OCI-LY1 (cell line): ENCODE data around the gene TST.

Experiments used
- H2AFZ ChIP-seq: fragments of 200-600 bp; sonication (generic), shearing (Covaris generic); 2 replicates; pipeline ENCODE4 v1.6.0; 2014; ENCODE audit warnings: antibody characterized with exemption, mild to moderate bottlenecking, low read length
- H3F3A ChIP-seq: fragments of 200-600 bp; sonication (generic), shearing (Covaris generic); 2 replicates; pipeline ENCODE4 v1.6.0; 2014; ENCODE audit warnings: mild to moderate bottlenecking, antibody characterized with exemption, low read length, moderate library complexity; ENCODE audit not compliant: insufficient read depth
- H3K27ac ChIP-seq: fragments of 200-600 bp; sonication (generic); 2 replicates; pipeline ENCODE4 v1.5.1; 2014; ENCODE audit warnings: low read length, mixed run types, mild to moderate bottlenecking, low read depth; ENCODE audit not compliant: poor library complexity, severe bottlenecking
- H3K27me3 ChIP-seq: fragments of 200-600 bp; sonication (generic); 2 replicates; pipeline ENCODE4 v1.6.0; 2014; ENCODE audit warnings: antibody characterized with exemption, mild to moderate bottlenecking, low read length, moderate library complexity; ENCODE audit not compliant: insufficient read depth
- H3K36me3 ChIP-seq: fragments of 200-600 bp; sonication (generic); 2 replicates; pipeline ENCODE4 v1.6.1; 2014; ENCODE audit warnings: mild to moderate bottlenecking, antibody characterized with exemption, low read length, moderate library complexity, mixed read lengths; ENCODE audit not compliant: insufficient read depth
- H3K4me1 ChIP-seq: fragments of 200-600 bp; sonication (generic); 2 replicates; pipeline ENCODE4 v1.5.1; 2014; ENCODE audit warnings: mild to moderate bottlenecking, low read length, moderate library complexity; ENCODE audit not compliant: insufficient read depth, severe bottlenecking
- H3K4me2 ChIP-seq: fragments of 200-600 bp; sonication (generic), shearing (Covaris generic); 2 replicates; pipeline ENCODE4 v1.6.1; 2014; ENCODE audit warnings: low read length
- H3K4me3 ChIP-seq: fragments of 200-600 bp; sonication (generic); 2 replicates; pipeline ENCODE4 v1.5.1; 2014; ENCODE audit warnings: low read length, low read depth, mild to moderate bottlenecking, mixed read lengths; ENCODE audit not compliant: poor library complexity, severe bottlenecking
- H3K79me2 ChIP-seq: fragments of 200-600 bp; shearing (Covaris generic); 2 replicates; pipeline ENCODE4 v1.6.1; 2016; ENCODE audit warnings: mixed run types, low read length, mixed read lengths; ENCODE audit not compliant: insufficient read depth
- H3K9ac ChIP-seq: fragments of 200-600 bp; sonication (generic), shearing (Covaris generic); 2 replicates; pipeline ENCODE4 v1.6.1; 2014; ENCODE audit warnings: mild to moderate bottlenecking, low read length, mixed read lengths
- H3K9me2 ChIP-seq: fragments of 200-600 bp; sonication (generic), shearing (Covaris generic); 2 replicates; pipeline ENCODE4 v1.6.1; 2014; ENCODE audit warnings: low read depth, mild to moderate bottlenecking, low read length, mixed read lengths
- H3K9me3 ChIP-seq: fragments of 200-600 bp; shearing (Covaris generic); 2 replicates; pipeline ENCODE4 v1.6.1; 2014; ENCODE audit warnings: low read length, mixed read lengths
- H4K20me1 ChIP-seq: fragments of 200-600 bp; sonication (generic), shearing (Covaris generic); 2 replicates; pipeline ENCODE4 v1.6.0; 2016; ENCODE audit warnings: mild to moderate bottlenecking, low read length; ENCODE audit not compliant: insufficient read depth
- EZH2 ChIP-seq: fragments of 200-600 bp; sonication (generic), shearing (Covaris generic); IDR thresholded peaks from 2 replicates; pipeline ENCODE4 v1.8.0; 2017; ENCODE audit warnings: borderline replicate concordance, mixed run types, mild to moderate bottlenecking, antibody characterized with exemption, low read length, moderate library complexity, mixed read lengths
- TF ChIP-seq, protein P1 (sequence below): fragments of 200-600 bp; sonication (generic), shearing (Covaris generic); IDR thresholded peaks from 2 replicates; pipeline ENCODE4 v1.5.1; 2017; ENCODE audit warnings: mild to moderate bottlenecking, antibody characterized with exemption, low read length, moderate library complexity, mixed read lengths

Gene TST

DNA sequence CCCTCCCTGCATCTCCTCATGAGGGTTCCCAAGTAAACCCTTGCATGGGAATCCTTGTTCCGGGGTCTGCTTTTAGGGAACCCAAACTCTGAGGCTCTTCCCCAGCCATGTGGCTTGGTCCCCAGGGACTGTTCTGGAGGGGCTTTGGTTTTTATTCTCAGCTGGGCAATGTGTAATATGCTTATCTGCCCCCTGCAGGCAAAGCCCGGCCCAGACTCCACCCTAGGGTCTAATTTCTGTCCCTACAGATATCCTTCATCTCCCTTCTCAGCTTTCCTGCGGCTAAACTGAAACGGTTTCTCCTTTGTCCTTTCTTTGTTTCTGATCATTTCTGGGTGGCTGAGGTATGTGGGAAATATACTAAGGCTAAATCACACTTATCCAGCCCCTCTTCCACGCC is 37.1 kb downstream of the TST start:
- Histone ChIP-seq H3K4me3 (no peak overlapping the region), H3F3A (no peaks in the 10 kb centered on the region), H3K79me2 (no peaks in the 10 kb centered on the region), H3K36me3 (no peaks in the 10 kb centered on the region), H3K9me2 (no peaks in the 10 kb centered on the region), H3K4me2 (no peak overlapping the region), H2AFZ (no peak overlapping the region), H3K27me3 (no peaks in the 10 kb centered on the region), H3K9me3 (peaks cover 6% of the 10 kb centered on the region; the same call in 1 of the 2 replicates), H3K9ac (no peak overlapping the region), H4K20me1 (no peaks in the 10 kb centered on the region), H3K4me1 (peaks cover 4% of the 10 kb centered on the region), H3K27ac (no peak overlapping the region)
- TF ChIP-seq, protein P1, sequence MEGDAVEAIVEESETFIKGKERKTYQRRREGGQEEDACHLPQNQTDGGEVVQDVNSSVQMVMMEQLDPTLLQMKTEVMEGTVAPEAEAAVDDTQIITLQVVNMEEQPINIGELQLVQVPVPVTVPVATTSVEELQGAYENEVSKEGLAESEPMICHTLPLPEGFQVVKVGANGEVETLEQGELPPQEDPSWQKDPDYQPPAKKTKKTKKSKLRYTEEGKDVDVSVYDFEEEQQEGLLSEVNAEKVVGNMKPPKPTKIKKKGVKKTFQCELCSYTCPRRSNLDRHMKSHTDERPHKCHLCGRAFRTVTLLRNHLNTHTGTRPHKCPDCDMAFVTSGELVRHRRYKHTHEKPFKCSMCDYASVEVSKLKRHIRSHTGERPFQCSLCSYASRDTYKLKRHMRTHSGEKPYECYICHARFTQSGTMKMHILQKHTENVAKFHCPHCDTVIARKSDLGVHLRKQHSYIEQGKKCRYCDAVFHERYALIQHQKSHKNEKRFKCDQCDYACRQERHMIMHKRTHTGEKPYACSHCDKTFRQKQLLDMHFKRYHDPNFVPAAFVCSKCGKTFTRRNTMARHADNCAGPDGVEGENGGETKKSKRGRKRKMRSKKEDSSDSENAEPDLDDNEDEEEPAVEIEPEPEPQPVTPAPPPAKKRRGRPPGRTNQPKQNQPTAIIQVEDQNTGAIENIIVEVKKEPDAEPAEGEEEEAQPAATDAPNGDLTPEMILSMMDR, result peak; percentile 36; the same call in 1 of the 2 replicates
- no peak for TF ChIP-seq EZH2

DNA sequence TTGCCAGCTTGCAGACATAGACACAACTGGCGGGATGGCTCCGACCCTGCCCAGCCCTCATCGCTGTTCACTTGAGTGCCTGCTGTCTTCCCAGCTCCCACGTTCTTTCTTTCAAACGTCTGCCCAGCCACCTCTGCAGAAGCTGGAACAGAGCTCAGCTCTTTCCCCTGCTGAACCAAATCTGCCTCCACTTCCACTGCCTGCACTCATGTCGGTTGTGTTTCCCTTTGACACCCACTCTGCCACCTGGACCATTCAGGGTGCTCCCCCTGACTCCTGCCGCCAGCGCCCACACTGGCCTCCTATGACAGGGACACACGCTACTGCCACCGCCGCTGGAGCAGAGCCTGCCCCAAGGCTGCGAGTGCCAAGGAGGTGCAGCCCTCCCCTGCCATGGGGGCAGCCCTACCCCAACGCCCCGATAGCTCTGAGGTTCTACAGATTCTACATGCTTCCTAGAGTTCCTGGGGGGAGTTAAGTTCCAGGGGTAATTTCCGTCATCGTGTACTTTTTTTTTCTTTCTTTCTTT is 37.9 kb downstream of the TST start:
- no peak for TF ChIP-seq EZH2
- TF ChIP-seq, protein P1, result no peak
- no peaks in the 10 kb centered on the region for H3K27me3 ChIP-seq
- no peak overlapping the region for H3K27ac ChIP-seq
- H3K9me3 ChIP-seq, result peaks cover 6% of the 10 kb centered on the region; the same call in 1 of the 2 replicates
- no peak overlapping the region for H3K4me3 ChIP-seq
- no peak overlapping the region for H2AFZ ChIP-seq
- H3K9ac ChIP-seq, result no peak overlapping the region
- H3K79me2 ChIP-seq, result no peaks in the 10 kb centered on the region
- no peaks in the 10 kb centered on the region for H3K36me3 ChIP-seq
- no peaks in the 10 kb centered on the region for H3K9me2 ChIP-seq
- no peak overlapping the region for H3K4me2 ChIP-seq
- H3F3A ChIP-seq, result peaks cover 3% of the 10 kb centered on the region; the same call in 1 of the 2 replicates
- H4K20me1 ChIP-seq, result no peaks in the 10 kb centered on the region
- peaks cover 4% of the 10 kb centered on the region for H3K4me1 ChIP-seq

DNA sequence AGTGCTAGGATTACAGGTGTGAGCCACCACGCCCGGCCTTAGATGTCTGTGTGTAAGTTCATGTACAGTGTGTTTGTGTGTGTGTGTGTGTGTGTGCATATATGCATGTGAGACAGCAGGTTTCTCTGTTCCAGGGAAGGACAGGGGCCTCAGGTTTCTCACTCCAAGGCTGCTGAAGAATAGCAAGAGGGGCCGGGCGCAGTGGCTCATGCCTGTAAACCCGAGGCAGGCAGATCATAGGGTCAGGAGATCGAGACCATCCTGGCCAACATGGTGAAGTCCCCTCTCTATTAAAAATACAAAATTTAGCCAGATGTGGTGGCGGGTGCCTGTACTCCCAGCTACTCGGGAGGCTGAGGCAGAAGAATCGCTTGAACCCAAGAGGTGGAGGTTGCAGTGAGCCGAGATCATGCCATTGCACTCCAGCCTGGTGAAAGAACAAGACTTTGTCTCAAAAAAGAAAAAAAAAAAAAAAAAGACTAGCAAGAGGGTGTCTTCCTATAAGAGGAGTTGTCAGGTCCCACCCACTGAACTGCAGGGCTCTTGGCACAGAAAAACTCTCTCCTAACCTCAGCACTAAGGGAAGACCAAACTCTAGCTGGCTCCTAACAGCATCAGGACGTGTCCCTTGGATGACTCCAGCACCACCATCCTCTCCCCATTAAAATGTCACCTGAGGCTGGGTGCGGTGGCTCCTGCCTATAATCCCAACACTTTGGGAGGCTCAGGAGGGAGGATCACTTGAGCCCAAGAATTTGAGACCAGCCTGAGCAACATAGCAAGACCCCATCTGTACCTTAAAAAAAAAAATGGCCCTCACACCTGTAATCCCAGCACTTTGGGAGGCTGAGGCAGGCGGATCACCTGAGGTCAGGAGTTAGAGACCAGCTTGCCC is 40.0 kb downstream of the TST start:
- H3K4me3 ChIP-seq, result no peak overlapping the region
- no peaks in the 10 kb centered on the region for H3K27me3 ChIP-seq
- no peaks in the 10 kb centered on the region for H3K9me2 ChIP-seq
- H3F3A ChIP-seq, result peaks cover 3% of the 10 kb centered on the region; the same call in 1 of the 2 replicates
- H4K20me1 ChIP-seq, result no peaks in the 10 kb centered on the region
- no peaks in the 10 kb centered on the region for H3K79me2 ChIP-seq
- no peak overlapping the region for H3K4me2 ChIP-seq
- H3K9me3 ChIP-seq, result no peaks in the 10 kb centered on the region
- peaks cover 4% of the 10 kb centered on the region for H3K4me1 ChIP-seq
- no peaks in the 10 kb centered on the region for H3K36me3 ChIP-seq
- no peak for TF ChIP-seq EZH2
- TF ChIP-seq, protein P1, result no peak
- no peak overlapping the region for H2AFZ ChIP-seq
- H3K9ac ChIP-seq, result no peak overlapping the region
- H3K27ac ChIP-seq, result no peak overlapping the region
